ENCODE data around the gene CFAP45. TPM values are rescaled to one million over a fixed set of nuclear protein-coding genes. Genes with fewer than 3 reads are reported as not detected.
A peak's percentile ranks its signal among the peaks of the same experiment; 100 is the strongest.

Gene CFAP45

DNA sequence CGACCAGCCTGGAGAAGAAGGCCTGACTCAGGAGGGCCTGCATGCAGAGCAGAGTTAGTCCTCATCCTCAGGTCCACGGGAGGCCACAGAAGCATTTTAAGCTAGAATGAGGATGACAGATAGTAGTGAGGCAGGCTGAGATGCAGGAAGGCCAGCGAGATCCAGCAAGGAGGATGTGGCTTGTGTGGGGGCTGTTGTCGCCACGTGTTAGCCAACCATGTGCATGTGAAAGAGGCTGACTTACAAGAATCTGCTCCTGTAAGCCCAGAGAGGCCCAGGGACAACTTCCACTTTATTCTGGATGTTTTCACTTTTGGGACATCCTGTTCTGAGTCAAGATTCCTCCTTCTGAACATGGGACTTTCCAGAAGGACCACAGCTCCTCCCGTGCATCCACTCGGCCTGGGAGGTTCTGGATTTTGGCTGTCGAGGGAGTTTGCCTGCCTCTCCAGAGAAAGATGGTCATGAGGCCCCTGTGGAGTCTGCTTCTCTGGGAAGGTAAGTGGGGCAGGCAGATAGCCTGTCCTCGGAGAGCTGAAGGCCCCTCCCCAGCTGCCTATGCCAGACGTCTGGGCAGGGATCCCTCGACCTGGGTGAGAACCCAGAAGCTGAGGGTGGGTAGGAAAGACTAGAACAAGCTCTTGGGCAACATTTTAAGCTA, 73.4 kb downstream of the CFAP45 start, which contains the start of gene SLAMF8:
Gene SLAMF8, plus strand, starts transcription at position 433 of the 661 bp plus-strand sequence. Its CDS starts 26 bp downstream, at position 459.
- 87% methylated on average over 11 of the region's 11 CpGs for WGBS
- Histone ChIP-seq H2AK5ac (ENCODE audit: low read length, severe bottlenecking) (no peak within 1 kb of the TSS), H2BK5ac (ENCODE audit: low read depth, low read length, poor library complexity, severe bottlenecking) (no peak within 1 kb of the TSS), H3K79me1 (replicated peaks; ENCODE audit: low read length, poor library complexity, severe bottlenecking) (no peaks in the 10 kb centered on the region), H3K4ac (ENCODE audit: low read depth in 1 of 2, low read length in 2 of 2) (no peak within 1 kb of the TSS), H3K18ac (ENCODE audit: low read depth in 1 of 2, low read length in 2 of 2) (no peak within 1 kb of the TSS), H3K27ac (ENCODE audit: low read length, poor library complexity, severe bottlenecking) (no peak within 1 kb of the TSS), H2AFZ (ENCODE audit: low read depth, low read length) (no peak within 1 kb of the TSS), H3K27me3 (ENCODE audit: control insufficient read depth in 1 of 2, insufficient read depth in 1 of 2, low read length in 2 of 2) (peaks cover 25 to 32% of the 10 kb centered on the region in 2 experiments), H3K4me1 (ENCODE audit: control insufficient read depth, insufficient read depth, low read depth, low read length) (peaks cover 29% of the 10 kb centered on the region), H3K4me3 (ENCODE audit: insufficient read depth in 1 of 2, low read depth in 1 of 2, low read length in 2 of 2) (no peak within 1 kb of the TSS), H3K23ac (ENCODE audit: low read length in 2 of 2) (no peak within 1 kb of the TSS), H2BK12ac (ENCODE audit: low read length in 2 of 2) (no peak within 1 kb of the TSS), H4K91ac (ENCODE audit: low read length) (no peak within 1 kb of the TSS), H4K8ac (ENCODE audit: low read length) (no peak within 1 kb of the TSS), H3K9ac (ENCODE audit: low read length) (no peak within 1 kb of the TSS), H2BK15ac (ENCODE audit: low read depth, poor library complexity, severe bottlenecking) (no peak within 1 kb of the TSS), H3K36me3 (ENCODE audit: control insufficient read depth in 1 of 2, insufficient read depth in 2 of 2, low read depth in 1 of 2, low read length in 2 of 2) (peaks cover 0 to 4% of the 10 kb centered on the region in 2 experiments), H3K9me3 (ENCODE audit: control insufficient read depth, low read length) (no peaks in the 10 kb centered on the region), H3K4me2 (ENCODE audit: low read length, poor library complexity, severe bottlenecking) (no peak within 1 kb of the TSS), H3K14ac (ENCODE audit: low read length in 2 of 2) (no peak within 1 kb of the TSS), H2BK120ac (ENCODE audit: low read depth, low read length) (no peak within 1 kb of the TSS)
- no peak for DNase-seq

GRCh38 chr1:159825564-159825963, 74.4 kb downstream of the CFAP45 start:
- H3K4me1 ChIP-seq (ENCODE audit: control insufficient read depth, insufficient read depth, low read depth, low read length): peaks cover 27% of the 10 kb centered on the region
- H3K36me3 ChIP-seq (ENCODE audit: control insufficient read depth in 1 of 2, insufficient read depth in 2 of 2, low read depth in 1 of 2, low read length in 2 of 2): peaks cover 0 to 4% of the 10 kb centered on the region in 2 experiments
- no peak overlapping the region for H3K4ac ChIP-seq (ENCODE audit: low read depth in 1 of 2, low read length in 2 of 2)
- H2AFZ ChIP-seq (ENCODE audit: low read depth, low read length): no peak overlapping the region
- no peak overlapping the region for H3K18ac ChIP-seq (ENCODE audit: low read depth in 1 of 2, low read length in 2 of 2)
- no peak overlapping the region for H3K4me3 ChIP-seq (ENCODE audit: insufficient read depth in 1 of 2, low read depth in 1 of 2, low read length in 2 of 2)
- H3K79me1 ChIP-seq (replicated peaks; ENCODE audit: low read length, poor library complexity, severe bottlenecking): no peaks in the 10 kb centered on the region
- H3K9me3 ChIP-seq (ENCODE audit: control insufficient read depth, low read length): no peaks in the 10 kb centered on the region
- H2BK5ac ChIP-seq (ENCODE audit: low read depth, low read length, poor library complexity, severe bottlenecking): no peak overlapping the region
- no peak for DNase-seq
- no peak overlapping the region for H3K9ac ChIP-seq (ENCODE audit: low read length)
- H4K8ac ChIP-seq (ENCODE audit: low read length): no peak overlapping the region
- no peak overlapping the region for H2BK120ac ChIP-seq (ENCODE audit: low read depth, low read length)
- H3K27me3 ChIP-seq (ENCODE audit: control insufficient read depth in 1 of 2, insufficient read depth in 1 of 2, low read length in 2 of 2): peaks cover 29 to 39% of the 10 kb centered on the region in 2 experiments
- WGBS: 71% methylated on average over 2 of the region's 3 CpGs
- no peak overlapping the region for H2AK5ac ChIP-seq (ENCODE audit: low read length, severe bottlenecking)
- no peak overlapping the region for H3K27ac ChIP-seq (ENCODE audit: low read length, poor library complexity, severe bottlenecking)
- no peak overlapping the region for H3K23ac ChIP-seq (ENCODE audit: low read length in 2 of 2)
- H3K14ac ChIP-seq (ENCODE audit: low read length in 2 of 2): no peak overlapping the region
- H3K4me2 ChIP-seq (ENCODE audit: low read length, poor library complexity, severe bottlenecking): no peak overlapping the region
- H2BK15ac ChIP-seq (ENCODE audit: low read depth, poor library complexity, severe bottlenecking): no peak overlapping the region
- no peak overlapping the region for H4K91ac ChIP-seq (ENCODE audit: low read length)
- H2BK12ac ChIP-seq (ENCODE audit: low read length in 2 of 2): no peak overlapping the region

DNA sequence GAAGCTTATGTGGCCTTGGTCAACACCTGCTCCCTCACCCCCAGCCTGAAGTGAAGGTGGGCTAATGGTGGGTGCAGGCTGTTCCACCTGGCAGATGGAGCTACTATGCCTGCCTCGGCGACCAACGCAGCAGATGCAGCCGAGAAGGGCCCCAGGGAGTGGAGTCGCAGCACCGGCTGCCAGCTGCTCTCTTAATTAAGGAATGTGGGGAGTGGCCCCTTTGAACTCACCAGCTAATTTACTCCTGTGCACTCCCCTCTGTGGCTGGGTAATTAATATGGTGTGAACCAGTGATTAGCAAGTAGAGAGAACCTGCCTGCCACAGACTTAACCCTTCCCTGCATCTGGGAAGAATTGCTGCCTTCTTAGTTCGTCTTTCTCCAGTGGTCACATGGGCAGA, 76.6 kb downstream of the CFAP45 start:
- no peak overlapping the region for H2BK12ac ChIP-seq (ENCODE audit: low read length in 2 of 2)

More for the DNA sequence above, 76.6 kb downstream of the CFAP45 start:
- H3K14ac ChIP-seq (ENCODE audit: low read length in 2 of 2): peak overlapping the region in 1 of 2 experiments; percentile 48
- H4K91ac ChIP-seq (ENCODE audit: low read length): no peak overlapping the region
- no peak overlapping the region for H2BK120ac ChIP-seq (ENCODE audit: low read depth, low read length)
- peaks cover 19% of the 10 kb centered on the region for H3K4me1 ChIP-seq (ENCODE audit: control insufficient read depth, insufficient read depth, low read depth, low read length)
- no peak overlapping the region for H3K23ac ChIP-seq (ENCODE audit: low read length in 2 of 2)
- H2BK15ac ChIP-seq (ENCODE audit: low read depth, poor library complexity, severe bottlenecking): no peak overlapping the region
- no peak overlapping the region for H3K9ac ChIP-seq (ENCODE audit: low read length)
- no peak for DNase-seq
- H3K4ac ChIP-seq (ENCODE audit: low read depth in 1 of 2, low read length in 2 of 2): no peak overlapping the region
- H2BK5ac ChIP-seq (ENCODE audit: low read depth, low read length, poor library complexity, severe bottlenecking): no peak overlapping the region
- H2AK5ac ChIP-seq (ENCODE audit: low read length, severe bottlenecking): no peak overlapping the region
- peaks cover 34 to 42% of the 10 kb centered on the region in 2 experiments for H3K27me3 ChIP-seq (ENCODE audit: control insufficient read depth in 1 of 2, insufficient read depth in 1 of 2, low read length in 2 of 2)
- no peak overlapping the region for H3K4me3 ChIP-seq (ENCODE audit: insufficient read depth in 1 of 2, low read depth in 1 of 2, low read length in 2 of 2)
- WGBS: 9% methylated on average over 6 of the region's 7 CpGs
- no peak overlapping the region for H2AFZ ChIP-seq (ENCODE audit: low read depth, low read length)
- no peaks in the 10 kb centered on the region for H3K79me1 ChIP-seq (replicated peaks; ENCODE audit: low read length, poor library complexity, severe bottlenecking)
- H3K27ac ChIP-seq (ENCODE audit: low read length, poor library complexity, severe bottlenecking): no peak overlapping the region
- H3K18ac ChIP-seq (ENCODE audit: low read depth in 1 of 2, low read length in 2 of 2): no peak overlapping the region
- H3K36me3 ChIP-seq (ENCODE audit: control insufficient read depth in 1 of 2, insufficient read depth in 2 of 2, low read depth in 1 of 2, low read length in 2 of 2): peaks cover 0 to 4% of the 10 kb centered on the region in 2 experiments
- no peaks in the 10 kb centered on the region for H3K9me3 ChIP-seq (ENCODE audit: control insufficient read depth, low read length)
- no peak overlapping the region for H3K4me2 ChIP-seq (ENCODE audit: low read length, poor library complexity, severe bottlenecking)
- H4K8ac ChIP-seq (ENCODE audit: low read length): no peak overlapping the region

Small RNA genes lying within 50 kb of the gene (small RNA-seq; reads per million reads assigned to genes)
- gene MIR4259 (ENCODE audit: low read depth) (not detected), gene RF00570 (ENCODE audit: low read depth) (not detected)

All from mesenchymal stem cell (in vitro differentiated cells and primary cell).